Hematopoietic multipotent progenitor cell treated with erythropoietin and hydrocortisone succinate and interleukin-3 and kit ligand, for 4 days (in vitro differentiated cells): Measurements from ENCODE around the gene ZSWIM3.
A peak's percentile ranks its signal among the peaks of the same experiment; 100 is the strongest.

Experiments used
- DNase-seq: peaks from one replicate; pipeline ENCODE4 v3.0.0-alpha.2; 2015

Gene ZSWIM3

GRCh38 chr20:45910670-45911485, 53.5 kb downstream of the ZSWIM3 start:
- peak; percentile 100 for DNase-seq

DNA sequence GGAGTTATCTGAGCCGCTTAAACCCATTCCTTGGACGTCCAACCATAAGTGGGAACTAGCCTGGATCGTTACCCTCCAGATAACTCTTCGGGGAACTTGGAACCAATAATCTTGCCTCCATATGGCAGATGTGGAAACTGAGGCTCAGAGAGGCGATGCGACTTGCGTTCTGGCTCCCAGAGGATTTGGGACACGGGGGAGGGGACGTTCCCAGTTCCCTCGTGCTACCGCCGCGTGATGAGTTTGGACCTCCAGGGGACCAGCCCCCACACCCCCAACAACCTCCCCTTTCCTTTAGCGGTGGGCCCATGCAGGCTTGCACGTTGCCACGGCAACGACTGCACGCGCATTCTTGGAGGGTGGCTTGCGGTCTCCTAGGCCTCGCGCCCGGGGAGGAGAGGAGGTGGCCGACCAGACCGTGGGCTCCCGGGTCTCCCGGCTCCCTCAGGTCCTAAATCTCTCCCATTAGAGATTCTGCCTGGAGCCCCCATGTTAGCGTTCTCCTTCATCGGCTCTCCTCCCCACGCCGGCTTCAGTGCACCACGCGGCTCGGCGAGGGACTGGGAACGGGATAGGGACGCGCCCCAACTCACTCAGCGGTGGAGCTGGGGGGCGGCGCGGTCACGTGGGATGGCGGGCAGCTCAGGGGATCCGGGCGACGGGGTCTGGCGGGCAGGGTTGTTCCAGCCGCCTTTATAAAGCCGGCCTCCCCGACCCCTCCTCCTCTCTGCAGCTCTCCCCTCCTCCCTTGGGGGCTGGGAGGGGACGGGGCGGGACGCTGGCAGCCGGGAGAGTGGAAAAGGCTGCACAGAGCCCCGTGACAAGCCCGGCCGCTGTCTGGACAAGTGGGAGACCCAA, 54.3 kb downstream of the ZSWIM3 start, which contains the start of gene PLTP:
PLTP (minus strand) TSS at position 670 of the 858 bp plus-strand sequence. CDS start 703 bp downstream, outside the sequence.
- peak; percentile 80 for DNase-seq

- no peak for DNase-seq
These were observed 54.9 kb downstream of the ZSWIM3 start for GRCh38 chr20:45912344-45912682.

GRCh38 chr20:45913116-45913515, 55.7 kb downstream of the ZSWIM3 start:
- no peak for DNase-seq

GRCh38 chr20:45917790-45918141, 60.4 kb downstream of the ZSWIM3 start:
- DNase-seq = no peak

DNA sequence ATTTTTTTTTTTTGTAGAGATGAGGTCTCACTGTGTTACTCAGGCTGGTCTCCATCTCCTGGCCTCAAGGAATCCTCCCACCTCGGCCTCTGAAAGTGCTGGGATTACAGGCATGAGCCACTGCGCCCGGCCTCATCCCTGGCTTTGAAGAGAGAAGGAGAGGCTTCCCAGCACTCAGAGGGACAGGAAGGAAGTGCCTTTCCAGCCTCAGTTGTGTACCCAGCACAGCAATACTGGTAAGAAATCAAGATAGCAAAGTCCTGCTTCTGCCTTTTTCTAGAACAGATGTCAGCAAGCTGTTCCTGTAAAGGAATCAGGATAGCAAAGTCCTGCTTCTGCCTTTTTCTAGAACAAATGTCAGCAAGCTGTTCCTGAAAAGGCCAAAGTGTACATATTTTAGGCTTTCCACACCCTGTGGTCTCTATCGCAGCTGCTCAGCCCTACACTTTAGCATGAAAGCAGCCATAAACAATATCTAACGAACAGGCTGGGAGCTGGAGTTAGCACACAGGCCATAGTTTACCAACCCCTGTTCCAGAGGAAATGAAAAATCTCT, 60.8 kb downstream of the ZSWIM3 start:
- DNase-seq = no peak

DNA sequence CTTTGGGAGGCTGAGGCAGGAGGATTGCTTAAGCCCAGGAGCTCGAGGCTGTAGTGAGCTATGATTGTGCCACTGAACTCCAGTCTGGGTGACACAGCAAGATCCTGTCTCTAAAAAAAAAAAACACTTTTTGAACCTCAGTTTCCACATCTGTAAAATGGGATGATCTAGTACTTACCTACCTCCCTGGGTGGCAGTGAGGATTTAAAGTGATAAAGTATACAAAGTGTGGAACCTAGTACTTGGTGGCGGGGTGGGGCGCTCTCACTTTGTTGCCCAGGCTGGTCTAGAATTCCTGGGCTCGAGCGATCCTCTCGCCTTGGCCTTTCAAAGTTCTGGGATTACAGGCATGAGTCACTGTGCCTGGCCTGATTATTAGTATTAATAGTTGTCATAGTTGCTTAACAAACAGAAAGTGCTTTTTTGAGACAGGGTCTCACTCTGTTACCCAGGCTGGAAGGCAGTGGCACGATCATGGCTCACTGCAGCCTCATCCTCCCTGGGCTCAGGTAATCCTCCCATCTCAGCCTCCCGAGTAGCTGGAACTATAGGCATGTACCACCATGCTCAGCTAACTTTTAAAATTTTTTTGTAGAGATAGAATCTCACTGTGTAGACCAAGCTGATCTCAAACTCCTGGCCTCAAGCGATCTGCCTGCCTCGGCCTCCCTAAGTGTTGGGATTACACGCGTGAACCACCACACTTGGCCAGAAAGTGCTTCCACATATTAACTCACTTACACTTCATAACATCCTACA, 61.5 kb downstream of the ZSWIM3 start:
- no peak for DNase-seq

GRCh38 chr20:45919542-45920399, 62.4 kb downstream of the ZSWIM3 start:
- DNase-seq = no peak

GRCh38 chr20:45920462-45921336, 63.3 kb downstream of the ZSWIM3 start:
- DNase-seq = no peak

DNA sequence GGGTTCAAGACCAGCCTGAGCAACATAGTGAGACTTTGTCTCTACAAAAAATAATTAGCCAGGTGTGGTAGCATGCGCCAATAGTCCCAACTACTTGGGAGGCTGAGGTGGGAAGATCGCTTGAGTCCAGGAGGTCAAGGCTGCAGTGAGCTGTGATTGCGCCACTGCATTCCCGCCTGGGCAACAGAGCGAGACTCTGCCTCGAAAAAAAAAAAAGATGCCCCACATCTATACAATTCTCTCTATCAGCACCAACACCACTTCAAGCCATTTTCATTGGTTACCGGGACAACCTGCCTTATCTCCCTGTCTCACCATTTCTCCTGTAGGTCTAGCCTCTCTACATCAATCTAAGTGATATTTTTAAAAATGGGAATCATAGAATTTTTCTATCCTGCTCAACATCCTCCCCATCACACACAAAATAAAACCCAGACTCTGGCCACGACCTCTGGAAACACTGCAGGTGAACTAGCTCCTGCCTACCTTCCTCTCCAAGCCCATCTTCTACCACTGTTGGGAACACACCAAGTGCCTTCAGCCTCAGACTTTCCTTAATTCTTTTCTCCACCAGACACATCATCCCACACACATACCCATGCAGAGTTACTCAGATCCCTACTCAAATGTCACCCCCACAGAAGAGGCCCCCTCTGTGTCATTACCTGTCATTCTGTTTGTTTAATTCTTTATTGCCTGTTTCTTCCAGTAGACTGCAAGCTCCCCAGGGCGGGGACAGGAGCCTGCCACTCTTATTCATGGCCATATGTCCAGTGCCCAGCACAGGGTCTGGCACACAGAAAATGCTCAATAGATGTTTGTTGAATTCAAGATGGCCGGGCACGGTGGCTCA, 64.1 kb downstream of the ZSWIM3 start:
- DNase-seq = no peak

- no peak for DNase-seq
These were observed 67.2 kb downstream of the ZSWIM3 start for GRCh38 chr20:45924391-45925261.

DNA sequence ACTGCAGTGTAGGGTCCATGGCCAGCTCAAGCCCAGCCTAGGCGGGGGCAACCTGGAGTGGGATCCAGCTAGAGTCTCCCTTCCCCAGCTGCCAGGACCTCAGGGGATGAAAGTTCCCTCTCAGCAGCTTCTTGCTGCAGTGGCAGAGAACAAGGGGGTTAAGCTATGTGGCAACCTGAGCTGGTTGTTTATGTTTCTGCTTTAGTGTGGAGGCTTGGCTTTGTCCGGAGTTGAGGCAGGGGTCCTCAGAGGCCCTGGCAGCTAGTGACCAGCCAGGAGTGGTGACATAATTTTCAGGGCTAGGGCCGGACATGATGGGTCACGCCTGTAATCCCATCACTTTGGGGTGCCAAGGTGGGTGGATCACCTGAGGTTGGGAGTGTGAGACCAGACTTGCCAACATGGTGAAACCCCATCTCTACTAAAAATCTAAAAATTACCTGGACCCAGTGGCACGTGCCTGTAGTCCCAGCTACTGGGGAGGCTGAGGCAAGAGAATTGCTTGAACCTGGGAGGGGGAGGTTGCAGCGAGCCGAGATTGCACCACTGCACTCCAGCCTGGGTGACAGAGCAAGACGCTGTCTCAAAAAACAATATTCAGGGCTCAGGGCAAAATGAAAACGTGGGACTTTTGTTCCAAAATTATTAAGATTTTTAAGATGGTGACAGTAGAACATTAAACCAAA, 68.5 kb downstream of the ZSWIM3 start:
- DNase-seq = no peak

- no peak for DNase-seq
These were observed 69.3 kb downstream of the ZSWIM3 start for GRCh38 chr20:45926731-45927070.

DNA sequence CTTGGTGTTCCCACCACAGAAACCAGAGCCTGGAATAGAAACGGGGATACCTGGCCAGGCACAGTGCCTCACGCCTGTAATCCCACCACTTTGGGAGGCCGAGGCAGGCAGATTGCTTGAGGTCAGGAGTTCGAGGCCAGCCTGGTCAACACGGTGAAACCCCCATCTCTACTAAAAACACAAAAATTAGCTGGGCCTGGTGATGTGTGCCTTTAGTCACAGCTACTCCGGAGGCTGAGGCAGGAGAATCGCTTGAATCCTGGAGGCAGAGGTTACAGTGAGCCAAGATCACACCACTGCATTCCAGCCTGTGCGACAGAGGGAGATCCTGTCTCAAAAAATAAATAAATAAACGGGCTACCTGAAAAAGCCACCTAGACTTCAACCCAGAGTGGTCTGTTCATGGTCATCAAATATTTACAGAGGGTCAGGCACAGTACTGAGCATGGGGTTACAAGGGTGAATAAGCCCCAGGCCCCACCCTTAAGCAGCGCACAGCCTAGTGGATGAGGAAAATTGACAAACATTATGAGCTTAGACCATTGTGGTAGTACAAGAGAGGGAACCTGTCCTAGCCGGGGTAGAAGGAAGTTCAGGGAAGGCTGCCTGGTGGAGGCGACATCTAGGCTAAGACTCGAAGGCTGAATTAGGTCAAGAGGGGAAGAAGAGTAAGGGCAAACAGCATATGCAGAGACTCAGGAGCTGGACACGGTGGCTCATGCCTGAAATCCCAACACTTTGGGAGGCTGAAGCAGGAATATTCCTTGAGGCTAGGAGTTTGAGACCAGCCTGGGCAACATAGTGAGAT, 69.9 kb downstream of the ZSWIM3 start:
- no peak for DNase-seq
